COLO829 (cell line): Measurements from ENCODE around the gene ZNHIT1.

Experiments
- DNase-seq: peaks from one replicate; pipeline ENCODE4 v3.0.0; 2012; ENCODE audit warnings: low spot score

The ZNHIT1 gene

GRCh38 chr7:101218236-101219125 is 516 bp downstream of the ZNHIT1 start:
- DNase-seq: no peak

- DNase-seq: no peak
These were observed 2.3 kb downstream of the ZNHIT1 start for GRCh38 chr7:101220295-101220694.

GRCh38 chr7:101222275-101222830 is 4.4 kb downstream of the ZNHIT1 start:
- no peak for DNase-seq

- DNase-seq: no peak
These were observed 5.6 kb downstream of the ZNHIT1 start for GRCh38 chr7:101223528-101223927.

- no peak for DNase-seq
These were observed 7.7 kb downstream of the ZNHIT1 start for GRCh38 chr7:101225650-101226049.

GRCh38 chr7:101226721-101227120 is 8.8 kb downstream of the ZNHIT1 start:
- DNase-seq: no peak

GRCh38 chr7:101231644-101232043 is 13.7 kb downstream of the ZNHIT1 start:
- no peak for DNase-seq

GRCh38 chr7:101232141-101232850 is 14.3 kb downstream of the ZNHIT1 start:
- no peak for DNase-seq

- no peak for DNase-seq
These were observed 16.1 kb downstream of the ZNHIT1 start for GRCh38 chr7:101233907-101234547.

GRCh38 chr7:101234636-101235035 is 16.7 kb downstream of the ZNHIT1 start:
- DNase-seq: no peak

- no peak for DNase-seq
These were observed 17.1 kb downstream of the ZNHIT1 start for GRCh38 chr7:101235050-101235449.

- DNase-seq: no peak
These were observed 17.6 kb downstream of the ZNHIT1 start for GRCh38 chr7:101235522-101235921.

- no peak for DNase-seq
These were observed 18.4 kb downstream of the ZNHIT1 start for GRCh38 chr7:101236292-101236835.

- DNase-seq: no peak
These were observed 19.5 kb downstream of the ZNHIT1 start, which contains the start of gene CLDN15 for GRCh38 chr7:101237206-101238067. Gene CLDN15, minus strand, starts transcription at chr7:101237802. Its CDS starts 221 bp downstream, at chr7:101237581.

- DNase-seq: no peak
These were observed 20.5 kb downstream of the ZNHIT1 start for GRCh38 chr7:101238226-101239182.

- DNase-seq: no peak
These were observed 21.4 kb downstream of the ZNHIT1 start for GRCh38 chr7:101239191-101239950.

- DNase-seq: no peak
These were observed 21.9 kb downstream of the ZNHIT1 start for GRCh38 chr7:101239951-101240220.

- no peak for DNase-seq
These were observed 22.5 kb downstream of the ZNHIT1 start for GRCh38 chr7:101240226-101241014.

GRCh38 chr7:101241015-101241363 is 23.0 kb downstream of the ZNHIT1 start:
- no peak for DNase-seq
